Kidney epithelial cell (primary cell): ENCODE data around the gene LIME1. TPM values are rescaled to one million over a fixed set of nuclear protein-coding genes. Genes with fewer than 3 reads are reported as not detected.
"Not testable (repeated sequence)": the region's sequence is repeated elsewhere in the genome, so short reads cannot be mapped to it uniquely, and the experiment has no call there.

Experiments
- DNase-seq: peaks from one replicate; pipeline ENCODE4 v3.0.0-alpha.2; 2010; ENCODE audit warnings: low read depth
- H3K27me3 ChIP-seq: 2 replicates; pipeline ENCODE4 v1.6.0; 2011; ENCODE audit warnings: low read length; ENCODE audit not compliant: control insufficient read depth, insufficient read depth
- H3K36me3 ChIP-seq: 2 replicates; pipeline ENCODE4 v1.5.1; 2011; ENCODE audit warnings: low read length; ENCODE audit not compliant: control insufficient read depth, insufficient read depth
- H3K4me3 ChIP-seq: 2 replicates; pipeline ENCODE4 v1.5.1; 2011; ENCODE audit warnings: low read depth, mild to moderate bottlenecking, control low read depth, low read length
- total RNA-seq: library from RNA; depleted of rRNA; stranded (reverse); fragments of >200 nt; gene quantifications from 2 replicates; pipeline ENCODE4 v1.2.3, GENCODE V29; 2015
- TF ChIP-seq, protein P1 (sequence below): IDR thresholded peaks from 2 replicates; pipeline ENCODE4 v1.5.1; 2011; ENCODE audit warnings: mild to moderate bottlenecking, moderate library complexity, low read length, control low read depth, inconsistent platforms; ENCODE audit not compliant: insufficient read depth, poor library complexity, severe bottlenecking

The LIME1 gene
- total RNA-seq, 1 donor from 2014 or later: 9.4 TPM

- TF ChIP-seq, protein P1, sequence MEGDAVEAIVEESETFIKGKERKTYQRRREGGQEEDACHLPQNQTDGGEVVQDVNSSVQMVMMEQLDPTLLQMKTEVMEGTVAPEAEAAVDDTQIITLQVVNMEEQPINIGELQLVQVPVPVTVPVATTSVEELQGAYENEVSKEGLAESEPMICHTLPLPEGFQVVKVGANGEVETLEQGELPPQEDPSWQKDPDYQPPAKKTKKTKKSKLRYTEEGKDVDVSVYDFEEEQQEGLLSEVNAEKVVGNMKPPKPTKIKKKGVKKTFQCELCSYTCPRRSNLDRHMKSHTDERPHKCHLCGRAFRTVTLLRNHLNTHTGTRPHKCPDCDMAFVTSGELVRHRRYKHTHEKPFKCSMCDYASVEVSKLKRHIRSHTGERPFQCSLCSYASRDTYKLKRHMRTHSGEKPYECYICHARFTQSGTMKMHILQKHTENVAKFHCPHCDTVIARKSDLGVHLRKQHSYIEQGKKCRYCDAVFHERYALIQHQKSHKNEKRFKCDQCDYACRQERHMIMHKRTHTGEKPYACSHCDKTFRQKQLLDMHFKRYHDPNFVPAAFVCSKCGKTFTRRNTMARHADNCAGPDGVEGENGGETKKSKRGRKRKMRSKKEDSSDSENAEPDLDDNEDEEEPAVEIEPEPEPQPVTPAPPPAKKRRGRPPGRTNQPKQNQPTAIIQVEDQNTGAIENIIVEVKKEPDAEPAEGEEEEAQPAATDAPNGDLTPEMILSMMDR: no peak
- Histone ChIP-seq H3K36me3 (no peaks in the 10 kb centered on the region), H3K27me3 (no peaks in the 10 kb centered on the region), H3K4me3 (no peak overlapping the region)
- no peak for DNase-seq
These were observed 21.6 kb upstream of the LIME1 start for GRCh38 chr20:63714858-63715257.

- Histone ChIP-seq H3K36me3 (no peaks in the 10 kb centered on the region), H3K27me3 (no peaks in the 10 kb centered on the region), H3K4me3 (no peak overlapping the region)
- TF ChIP-seq, protein P1: no peak
- DNase-seq: no peak
These were observed 17.5 kb upstream of the LIME1 start for GRCh38 chr20:63718996-63719395.

GRCh38 chr20:63722967-63723622 lies 13.4 kb upstream of the LIME1 start:
- not testable (repeated sequence) for H3K36me3 ChIP-seq, H3K27me3 ChIP-seq, H3K4me3 ChIP-seq, DNase-seq

DNA sequence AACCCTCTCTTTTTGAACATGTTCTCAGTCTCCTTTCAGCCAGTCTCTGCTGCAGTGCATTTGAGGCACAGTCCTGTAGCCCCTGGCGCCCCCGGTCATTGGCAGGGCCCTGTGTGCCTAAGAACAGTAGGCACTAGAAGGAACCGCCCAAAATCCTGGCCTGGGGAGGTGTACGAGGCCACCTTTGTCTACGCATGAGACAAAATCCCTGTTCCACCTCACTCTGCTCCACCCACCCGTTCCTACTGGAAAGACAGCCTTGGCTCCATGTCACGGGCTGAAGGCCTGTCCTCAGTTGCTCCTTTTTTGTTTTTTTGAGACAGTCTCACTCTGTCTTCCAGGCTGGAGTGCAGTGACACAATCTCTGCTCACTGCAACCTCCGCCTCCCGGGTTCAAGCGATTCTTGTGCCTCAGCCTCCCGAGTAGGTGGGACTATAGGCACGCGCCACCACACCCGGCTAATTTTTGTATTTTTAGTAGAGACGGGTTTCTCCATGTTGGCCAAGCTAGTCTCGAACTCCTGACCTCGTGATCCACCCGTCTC lies 6.2 kb upstream of the LIME1 start:
- H3K27me3 ChIP-seq, H3K4me3 ChIP-seq, H3K36me3 ChIP-seq, DNase-seq: not testable (repeated sequence)

DNA sequence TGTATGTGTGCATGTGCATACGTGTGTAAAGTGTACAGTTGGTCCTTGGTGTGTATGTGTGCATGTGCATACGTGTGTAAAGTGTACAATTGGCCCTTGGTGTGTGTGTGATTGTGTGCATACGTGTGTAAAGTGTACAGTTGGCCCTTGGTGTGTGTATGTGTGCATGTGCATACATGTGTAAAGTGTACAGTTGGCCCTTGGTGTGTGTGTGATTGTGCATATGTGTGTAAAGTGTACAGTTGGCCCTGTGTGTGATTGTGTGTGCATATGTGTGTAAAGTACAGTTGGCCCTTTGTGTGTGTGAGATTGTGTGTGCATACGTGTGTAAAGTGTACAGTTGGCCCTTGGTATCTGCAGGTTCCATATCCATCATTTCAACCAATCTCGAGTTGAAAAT lies 5.1 kb upstream of the LIME1 start:
- no peaks in the 10 kb centered on the region for H3K27me3 ChIP-seq
- no peak overlapping the region for H3K4me3 ChIP-seq
- H3K36me3 ChIP-seq: peaks cover 1% of the 10 kb centered on the region
- DNase-seq: no peak
- TF ChIP-seq, protein P1: no peak

DNA sequence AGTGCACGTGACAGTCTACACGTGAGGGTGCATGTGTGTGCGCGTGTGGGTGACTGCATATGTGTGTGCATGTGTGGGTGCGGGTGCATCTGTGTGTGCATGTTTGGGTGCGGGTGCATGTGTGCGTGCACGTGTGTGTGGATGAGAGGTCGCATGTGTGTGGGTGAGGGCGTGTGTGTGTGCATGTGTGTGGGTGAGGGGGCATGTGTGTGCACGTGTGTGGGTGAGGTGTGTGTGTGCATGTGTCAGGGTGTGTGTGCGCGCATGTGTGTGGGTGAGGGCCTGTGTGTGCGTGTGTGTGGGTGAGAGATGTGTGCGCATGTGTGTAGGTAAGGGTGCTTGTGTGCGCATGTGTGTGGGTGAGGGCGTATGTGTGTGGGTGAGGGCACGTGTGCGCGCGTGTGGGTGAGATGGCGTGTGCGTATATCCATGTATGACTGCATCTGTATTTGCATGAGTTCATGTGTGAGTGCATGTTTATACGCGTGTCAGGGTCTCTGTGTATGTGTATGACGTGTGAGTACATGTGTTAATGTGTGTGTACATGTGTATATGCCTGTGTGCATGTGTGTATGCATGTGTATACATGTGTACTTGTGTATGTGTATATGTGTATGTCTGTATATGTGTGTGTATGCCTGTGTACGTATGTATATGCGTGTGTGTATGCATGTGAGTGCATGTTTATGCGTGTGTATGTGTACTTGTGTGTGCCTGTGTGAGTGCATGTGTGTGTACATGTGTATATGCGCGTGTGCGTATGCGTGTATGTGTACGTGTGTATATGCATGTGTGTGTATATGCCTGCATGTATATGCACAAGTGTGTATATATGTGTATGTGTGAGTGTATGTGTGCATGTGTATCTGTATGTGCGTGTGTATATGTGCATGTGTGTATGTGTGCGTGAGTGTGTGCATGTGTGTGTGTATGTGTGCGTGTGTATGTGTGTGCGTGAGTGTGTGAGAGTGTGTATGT lies 4.1 kb upstream of the LIME1 start:
- TF ChIP-seq, protein P1: no peak
- Histone ChIP-seq H3K4me3 (no peak overlapping the region), H3K36me3 (peaks cover 1% of the 10 kb centered on the region), H3K27me3 (no peaks in the 10 kb centered on the region)
- no peak for DNase-seq
